Fibroblast of the conjunctiva (primary cell): ENCODE measurements around the gene TUBA3D.
"Not testable (repeated sequence)": the region's sequence is repeated elsewhere in the genome, so short reads cannot be mapped to it uniquely, and the experiment has no call there.

Experiments used
- DNase-seq: peaks from one replicate; pipeline ENCODE4 v3.0.0-alpha.2; 2010; ENCODE audit warnings: low read depth

The TUBA3D gene

GRCh38 chr2:131514408-131515166, 38.7 kb downstream of the TUBA3D start:
- not testable (repeated sequence) for DNase-seq

GRCh38 chr2:131515235-131515634, 39.3 kb downstream of the TUBA3D start:
- not testable (repeated sequence) for DNase-seq

GRCh38 chr2:131516011-131516410, 40.1 kb downstream of the TUBA3D start:
- DNase-seq: no peak

GRCh38 chr2:131516621-131517020, 40.7 kb downstream of the TUBA3D start:
- DNase-seq: not testable (repeated sequence)

GRCh38 chr2:131517106-131517831, 41.4 kb downstream of the TUBA3D start:
- DNase-seq: no peak

GRCh38 chr2:131517856-131518255, 41.9 kb downstream of the TUBA3D start:
- not testable (repeated sequence) for DNase-seq

GRCh38 chr2:131518531-131518930, 42.6 kb downstream of the TUBA3D start:
- not testable (repeated sequence) for DNase-seq

GRCh38 chr2:131519466-131519865, 43.5 kb downstream of the TUBA3D start:
- no peak for DNase-seq

- not testable (repeated sequence) for DNase-seq
Observed at GRCh38 chr2:131519871-131520470, 44.1 kb downstream of the TUBA3D start.

- DNase-seq: no peak
Observed at GRCh38 chr2:131520526-131520925, 44.6 kb downstream of the TUBA3D start.

- DNase-seq: not testable (repeated sequence)
Observed at GRCh38 chr2:131521524-131521923, 45.6 kb downstream of the TUBA3D start.

GRCh38 chr2:131521961-131522781, 46.3 kb downstream of the TUBA3D start:
- no peak for DNase-seq

- not testable (repeated sequence) for DNase-seq
Observed at GRCh38 chr2:131525256-131525655, 49.3 kb downstream of the TUBA3D start.

GRCh38 chr2:131527131-131528001, 51.4 kb downstream of the TUBA3D start, which contains the start of gene CCDC74A:
TSS of gene CCDC74A (plus strand) at chr2:131527888. CDS start at chr2:131527971, 83 bp downstream.
- peak; percentile 5 for DNase-seq

GRCh38 chr2:131528981-131529863, 53.3 kb downstream of the TUBA3D start:
- not testable (repeated sequence) for DNase-seq

GRCh38 chr2:131529864-131530445, 54.0 kb downstream of the TUBA3D start:
- DNase-seq: not testable (repeated sequence)

- DNase-seq: not testable (repeated sequence)
Observed at GRCh38 chr2:131530626-131531344, 54.9 kb downstream of the TUBA3D start.

- not testable (repeated sequence) for DNase-seq
Observed at GRCh38 chr2:131531547-131532185, 55.7 kb downstream of the TUBA3D start.
